ENCODE measurements around the gene RBMS1. TPM values are rescaled to one million over a fixed set of nuclear protein-coding genes. Genes with fewer than 3 reads are reported as not detected.
"Not testable (repeated sequence)": the region's sequence is repeated elsewhere in the genome, so short reads cannot be mapped to it uniquely, and the experiment has no call there.

RBMS1 gene
- total RNA-seq, 1 donor from 2014 or later: 28.4 TPM

- no peak overlapping the region for H3K27ac Mint-ChIP-seq (ENCODE audit: unreplicated experiment)
- no peaks in the 10 kb centered on the region for H3K9me3 Mint-ChIP-seq
- TF ChIP-seq, protein P1, sequence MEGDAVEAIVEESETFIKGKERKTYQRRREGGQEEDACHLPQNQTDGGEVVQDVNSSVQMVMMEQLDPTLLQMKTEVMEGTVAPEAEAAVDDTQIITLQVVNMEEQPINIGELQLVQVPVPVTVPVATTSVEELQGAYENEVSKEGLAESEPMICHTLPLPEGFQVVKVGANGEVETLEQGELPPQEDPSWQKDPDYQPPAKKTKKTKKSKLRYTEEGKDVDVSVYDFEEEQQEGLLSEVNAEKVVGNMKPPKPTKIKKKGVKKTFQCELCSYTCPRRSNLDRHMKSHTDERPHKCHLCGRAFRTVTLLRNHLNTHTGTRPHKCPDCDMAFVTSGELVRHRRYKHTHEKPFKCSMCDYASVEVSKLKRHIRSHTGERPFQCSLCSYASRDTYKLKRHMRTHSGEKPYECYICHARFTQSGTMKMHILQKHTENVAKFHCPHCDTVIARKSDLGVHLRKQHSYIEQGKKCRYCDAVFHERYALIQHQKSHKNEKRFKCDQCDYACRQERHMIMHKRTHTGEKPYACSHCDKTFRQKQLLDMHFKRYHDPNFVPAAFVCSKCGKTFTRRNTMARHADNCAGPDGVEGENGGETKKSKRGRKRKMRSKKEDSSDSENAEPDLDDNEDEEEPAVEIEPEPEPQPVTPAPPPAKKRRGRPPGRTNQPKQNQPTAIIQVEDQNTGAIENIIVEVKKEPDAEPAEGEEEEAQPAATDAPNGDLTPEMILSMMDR (conservative IDR thresholded peaks at IDR 0.05): no peak
- DNase-seq (ENCODE audit: low read depth, low spot score): no peak
- no peak overlapping the region for H3K4me3 Mint-ChIP-seq
- no peaks in the 10 kb centered on the region for H3K27me3 Mint-ChIP-seq (ENCODE audit: low read depth)
- no peaks in the 10 kb centered on the region for H3K4me1 Mint-ChIP-seq
- H3K36me3 Mint-ChIP-seq (ENCODE audit: low read depth): no peaks in the 10 kb centered on the region
Measured at GRCh38 chr2:160458718-160459453, 34.7 kb downstream of the RBMS1 start.

DNA sequence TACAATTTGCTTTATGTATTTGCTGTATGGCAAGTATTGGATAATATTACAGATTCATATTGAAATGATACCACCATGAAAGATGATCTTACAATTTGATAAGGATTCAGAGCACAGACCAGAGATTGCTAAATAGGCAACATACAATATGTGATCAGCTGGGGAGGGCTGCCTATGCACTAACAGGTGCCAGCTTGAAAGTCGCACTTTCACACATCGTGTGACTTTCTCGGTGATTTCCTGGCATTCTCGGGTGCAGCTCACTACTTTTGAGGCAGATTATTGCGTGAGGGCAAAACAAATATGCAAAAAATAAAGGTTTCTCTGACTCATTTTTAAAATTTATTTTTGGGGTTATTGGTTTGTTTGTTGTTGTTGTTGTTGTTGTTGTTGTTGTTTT, 36.0 kb downstream of the RBMS1 start:
- no peak overlapping the region for H3K27ac Mint-ChIP-seq (ENCODE audit: unreplicated experiment)

DNA sequence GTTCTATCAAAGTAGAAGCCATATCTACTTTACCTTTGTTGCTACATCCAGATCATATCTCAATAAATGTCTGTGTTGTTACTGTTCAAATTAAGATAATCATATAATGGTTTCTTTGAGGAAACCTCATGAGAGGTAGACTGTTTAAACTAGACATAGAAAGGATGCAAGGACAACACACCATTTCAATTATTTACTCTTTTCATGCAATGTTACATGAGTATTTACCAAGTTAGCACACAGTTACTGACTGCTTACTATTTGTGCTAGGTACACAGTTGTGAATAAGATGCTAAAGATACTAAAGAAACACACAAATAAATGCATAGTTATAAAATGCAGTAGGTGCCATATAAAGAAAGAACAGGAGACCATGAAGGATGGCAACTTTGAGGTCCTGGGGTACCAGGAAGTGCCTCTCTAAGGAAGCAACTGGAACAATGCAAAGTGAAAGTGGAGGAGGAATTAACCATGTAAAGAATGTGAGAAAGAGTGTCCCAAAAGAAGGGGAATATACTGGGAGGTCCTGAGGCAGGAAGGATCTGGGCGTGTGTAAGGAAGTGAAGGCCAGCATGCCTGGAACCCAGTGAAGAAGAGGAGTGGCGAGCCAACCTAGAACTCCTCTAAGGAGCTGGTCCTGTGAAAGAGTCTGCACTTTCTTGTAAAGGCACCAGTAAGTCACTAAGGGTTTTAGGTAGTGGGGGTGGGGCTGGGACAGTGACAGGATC, 39.4 kb downstream of the RBMS1 start:
- no peaks in the 10 kb centered on the region for H3K4me1 Mint-ChIP-seq
- peaks cover 6% of the 10 kb centered on the region for H3K36me3 Mint-ChIP-seq (ENCODE audit: low read depth)
- H3K27ac Mint-ChIP-seq (ENCODE audit: unreplicated experiment): no peak overlapping the region
- no peak for DNase-seq (ENCODE audit: low read depth, low spot score)
- peaks cover 6% of the 10 kb centered on the region for H3K9me3 Mint-ChIP-seq
- TF ChIP-seq, protein P1 (conservative IDR thresholded peaks at IDR 0.05): no peak
- H3K4me3 Mint-ChIP-seq: no peak overlapping the region
- no peaks in the 10 kb centered on the region for H3K27me3 Mint-ChIP-seq (ENCODE audit: low read depth)

More for the DNA sequence above, 36.0 kb downstream of the RBMS1 start:
- H3K27me3 Mint-ChIP-seq (ENCODE audit: low read depth): no peaks in the 10 kb centered on the region
- DNase-seq (ENCODE audit: low read depth, low spot score): no peak
- no peak overlapping the region for H3K4me3 Mint-ChIP-seq
- no peaks in the 10 kb centered on the region for H3K9me3 Mint-ChIP-seq
- H3K36me3 Mint-ChIP-seq (ENCODE audit: low read depth): no peaks in the 10 kb centered on the region
- TF ChIP-seq, protein P1 (conservative IDR thresholded peaks at IDR 0.05): no peak
- no peaks in the 10 kb centered on the region for H3K4me1 Mint-ChIP-seq

DNA sequence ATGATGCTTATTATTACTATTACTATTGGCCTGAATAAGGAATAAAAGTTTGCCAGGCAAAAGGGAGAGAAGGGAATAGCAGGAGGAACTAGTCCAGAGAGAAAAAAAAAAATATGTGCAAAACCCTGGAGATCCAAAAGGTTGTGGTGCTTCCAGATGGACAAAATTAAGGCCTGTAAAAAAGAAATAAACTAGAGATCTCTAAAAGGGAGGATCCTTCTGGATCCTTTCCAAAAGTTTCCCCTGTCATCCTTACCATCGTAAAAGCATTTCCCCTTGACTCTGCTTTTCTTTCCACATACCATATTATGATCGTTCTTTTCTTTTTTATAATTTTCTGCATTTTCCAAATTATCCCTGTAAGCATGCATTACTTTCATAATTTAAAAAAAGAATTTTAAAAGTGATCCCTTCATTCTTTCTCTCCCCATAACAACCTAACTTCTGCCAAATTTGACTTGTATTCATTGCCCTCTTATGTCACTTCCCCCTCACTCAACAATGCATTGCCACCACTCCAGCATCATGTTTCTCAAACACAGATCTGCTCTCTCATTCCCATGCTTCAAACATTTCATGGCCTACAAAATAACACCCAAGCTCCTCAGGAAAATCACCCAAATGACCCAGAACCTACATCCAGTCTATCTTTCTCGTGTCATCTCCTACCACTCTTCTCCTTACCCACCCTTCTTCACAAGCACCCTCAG, 40.3 kb downstream of the RBMS1 start:
- DNase-seq (ENCODE audit: low read depth, low spot score): no peak
- TF ChIP-seq, protein P1 (conservative IDR thresholded peaks at IDR 0.05): no peak
- H3K36me3 Mint-ChIP-seq (ENCODE audit: low read depth): peaks cover 6% of the 10 kb centered on the region
- H3K27me3 Mint-ChIP-seq (ENCODE audit: low read depth): no peaks in the 10 kb centered on the region
- H3K4me1 Mint-ChIP-seq: no peaks in the 10 kb centered on the region
- H3K27ac Mint-ChIP-seq (ENCODE audit: unreplicated experiment): no peak overlapping the region
- H3K9me3 Mint-ChIP-seq: peaks cover 6% of the 10 kb centered on the region
- H3K4me3 Mint-ChIP-seq: no peak overlapping the region

- H3K9me3 Mint-ChIP-seq: peaks cover 11% of the 10 kb centered on the region
- H3K27ac Mint-ChIP-seq (ENCODE audit: unreplicated experiment): no peak overlapping the region
- H3K36me3 Mint-ChIP-seq (ENCODE audit: low read depth): peaks cover 11% of the 10 kb centered on the region
- no peak for DNase-seq (ENCODE audit: low read depth, low spot score)
- TF ChIP-seq, protein P1 (conservative IDR thresholded peaks at IDR 0.05): no peak
- no peaks in the 10 kb centered on the region for H3K4me1 Mint-ChIP-seq
- no peaks in the 10 kb centered on the region for H3K27me3 Mint-ChIP-seq (ENCODE audit: low read depth)
- H3K4me3 Mint-ChIP-seq: no peak overlapping the region
Measured at GRCh38 chr2:160450486-160450885, 43.1 kb downstream of the RBMS1 start.

- not testable (repeated sequence) for DNase-seq (ENCODE audit: low read depth, low spot score); H3K4me3 Mint-ChIP-seq; H3K27ac Mint-ChIP-seq (ENCODE audit: unreplicated experiment); H3K27me3 Mint-ChIP-seq (ENCODE audit: low read depth); H3K4me1 Mint-ChIP-seq
- H3K36me3 Mint-ChIP-seq (ENCODE audit: low read depth): peaks cover 11% of the 10 kb centered on the region
- H3K9me3 Mint-ChIP-seq: peaks cover 11% of the 10 kb centered on the region
Measured at GRCh38 chr2:160448821-160449220, 44.8 kb downstream of the RBMS1 start.
